A549 (cell line): ENCODE measurements around the gene SPOCK2. TPM values are rescaled to one million over a fixed set of nuclear protein-coding genes. Genes with fewer than 3 reads are reported as not detected.

Experiments
- ATAC-seq, 2 experiments: fragments of 200-7000 bp in 1 of 2; fragments of >200 bp in 1 of 2; cut with Nextera tagmentation in 1 of 2; cut with Tn5 transposase in 1 of 2; 3 replicates each; pipeline versions ENCODE4 v1.8.0 to v1.9.1; 2018 to 2020; ENCODE audit warnings: mild to moderate bottlenecking in 1 of 2, moderate library complexity in 1 of 2
- CTCF ChIA-PET: fragments of 300-600 bp; sonication (Branson Sonifier 250); formaldehyde crosslinking; extraction: SDS; loops from one replicate; lab custom pipeline; 2021; ENCODE audit warnings: antibody characterized with exemption, inconsistent platforms; lab: Yijun Ruan, JAX
- POLR2A ChIA-PET: fragments of 350-600 bp; formaldehyde crosslinking; extraction: SDS; loops from one replicate; lab custom pipeline; 2021; ENCODE audit warnings: antibody characterized with exemption, inconsistent platforms; lab: Yijun Ruan, JAX
- DNase-seq, 2 experiments: peaks; one replicate each; pipeline versions ENCODE4 v3.0.0 to v3.0.0-alpha.2; 2011 to 2016; ENCODE audit warnings: low read depth in 1 of 2, low spot score in 1 of 2
- FAIRE-seq: peaks from 2 replicates; lab custom pipeline; 2011; peaks lifted over from hg19 to GRCh38; lab: Jason Lieb, UNC
- H3K27ac ChIP-seq, 2 experiments: fragments of >200 bp; sonication (Bioruptor Twin); formaldehyde crosslinking; 3 replicates each; pipeline ENCODE4 v1.5.1; 2016 to 2017
- H3K4me1 ChIP-seq: fragments of >200 bp; sonication (Bioruptor Twin); formaldehyde crosslinking; 3 replicates; pipeline ENCODE4 v1.6.1; 2016
- H3K4me2 ChIP-seq: fragments of >200 bp; sonication (Bioruptor Twin); formaldehyde crosslinking; 3 replicates; pipeline ENCODE4 v1.6.1; 2016
- H3K4me3 ChIP-seq: fragments of >200 bp; sonication (Bioruptor Twin); formaldehyde crosslinking; 3 replicates; pipeline ENCODE4 v1.5.1; 2016
- H3K9me3 ChIP-seq: fragments of >200 bp; sonication (Bioruptor Twin); formaldehyde crosslinking; 3 replicates; pipeline ENCODE4 v1.6.1; 2016
- EHMT2 ChIP-seq: fragments of 200-600 bp; sonication (generic); IDR thresholded peaks from 2 replicates; pipeline ENCODE4 v1.6.1; 2016; ENCODE audit warnings: antibody characterized with exemption, low read depth, mild to moderate bottlenecking, moderate library complexity
- ESRRA ChIP-seq: fragments of 150-350 bp; IDR thresholded peaks from 2 replicates; pipeline ENCODE4 v1.6.1; 2014; ENCODE audit warnings: mild to moderate bottlenecking, low read length, borderline replicate concordance
- GATA3 ChIP-seq: IDR thresholded peaks from 2 replicates; pipeline ENCODE4 v1.6.1; 2012; ENCODE audit warnings: borderline replicate concordance
- HEYL ChIP-seq: fragments of 250-450 bp; sonication (Bioruptor Pico); IDR thresholded peaks from 2 replicates; pipeline ENCODE4 v1.8.0; 2021; ENCODE audit warnings: mild to moderate bottlenecking, moderate library complexity
- HMGXB4 ChIP-seq: fragments of 250-450 bp; sonication (Bioruptor Pico); IDR thresholded peaks from 2 replicates; pipeline ENCODE4 v1.5.0; 2021; ENCODE audit warnings: mild to moderate bottlenecking, moderate library complexity, borderline replicate concordance
- JUN ChIP-seq, 2 experiments: fragments of >200 bp; sonication (Bioruptor Twin); formaldehyde crosslinking; IDR thresholded peaks; 2 replicates in 1 of 2; 3 replicates in 1 of 2; pipeline ENCODE4 v1.6.1; 2016 to 2017
- KDM5A ChIP-seq: fragments of 200-600 bp; sonication (generic); IDR thresholded peaks from 2 replicates; pipeline ENCODE4 v1.6.1; 2016; ENCODE audit warnings: antibody characterized with exemption, mild to moderate bottlenecking
- MAX ChIP-seq: IDR thresholded peaks from 2 replicates; pipeline ENCODE4 v1.6.1; 2012
- MAZ ChIP-seq: fragments of 150-350 bp; IDR thresholded peaks from 2 replicates; pipeline ENCODE4 v1.6.1; 2014; ENCODE audit warnings: antibody characterized with exemption, low read depth, low read length, borderline replicate concordance
- NFE2L2 ChIP-seq: fragments of 150-350 bp; conservative IDR thresholded peaks from 2 replicates; pipeline ENCODE4 v1.6.1; 2014; ENCODE audit warnings: low read length
- NPAS2 ChIP-seq: fragments of 250-450 bp; sonication (Bioruptor Pico); IDR thresholded peaks from 2 replicates; pipeline ENCODE4 v1.8.0; 2022; ENCODE audit warnings: mild to moderate bottlenecking, moderate library complexity, borderline replicate concordance
- POLR2A ChIP-seq: IDR thresholded peaks from 2 replicates; pipeline ENCODE4 v1.6.1; 2012; ENCODE audit warnings: mild to moderate bottlenecking, low read length
- RAD21 ChIP-seq, 2 experiments: fragments of >200 bp in 1 of 2; sonication (Bioruptor Twin) in 1 of 2; formaldehyde crosslinking in 1 of 2; IDR thresholded peaks in 1 of 2; conservative IDR thresholded peaks in 1 of 2; 2 replicates in 1 of 2; 3 replicates in 1 of 2; pipeline ENCODE4 v1.6.1; 2012 to 2018; ENCODE audit warnings: inconsistent platforms in 1 of 2
- RCOR1 ChIP-seq: fragments of 150-350 bp; IDR thresholded peaks from 2 replicates; pipeline ENCODE4 v1.6.1; 2014; ENCODE audit warnings: antibody characterized with exemption, low read length, low read depth
- RFX5 ChIP-seq: fragments of 450-650 bp; IDR thresholded peaks from 2 replicates; pipeline ENCODE4 v1.7.1; 2014; ENCODE audit warnings: antibody characterized with exemption, mild to moderate bottlenecking, moderate library complexity
- SMC3 ChIP-seq: fragments of >200 bp; sonication (Bioruptor Twin); formaldehyde crosslinking; IDR thresholded peaks from 3 replicates; pipeline ENCODE4 v1.6.1; 2018; ENCODE audit warnings: inconsistent platforms
- USF2 ChIP-seq: fragments of 450-650 bp; IDR thresholded peaks from 2 replicates; pipeline ENCODE4 v1.6.1; 2014; ENCODE audit warnings: antibody characterized with exemption
- ZFP36 ChIP-seq: fragments of 450-650 bp; IDR thresholded peaks from 2 replicates; pipeline ENCODE4 v1.6.1; 2014; ENCODE audit warnings: borderline replicate concordance; ENCODE audit not compliant: partially characterized antibody
- WGBS: methylation state at CpG from one replicate; pipeline ENCODE4 v1.1.6; 2017; ENCODE audit errors: missing lambda C conversion rate; 5-methylcytosine and 5-hydroxymethylcytosine counted together
- polyA plus RNA-seq, 4 experiments: library from polyadenylated mRNA; depleted of rRNA in 3 of 4; stranded (reverse); fragments of >200 nt; fragmentation: RNase III in 1 of 4; extraction: RNeasy Plus Mini Kit Qiagen cat#74134 plus additional on column Dnase treatment in 1 of 4; gene quantifications; 2 replicates in 3 of 4; 3 replicates in 1 of 4; pipeline ENCODE4 v1.2.3, GENCODE V29; 2011 to 2017
- TF ChIP-seq, protein P1 (sequence below): fragments of 150-350 bp; IDR thresholded peaks from 2 replicates; pipeline ENCODE4 v1.6.1; 2014; ENCODE audit warnings: low read depth, mild to moderate bottlenecking, low read length

Gene SPOCK2
- polyA plus RNA-seq, 2 of the 4 experiments (the other 2 are of a cell fraction) = 0.52 to 0.67 TPM

DNA sequence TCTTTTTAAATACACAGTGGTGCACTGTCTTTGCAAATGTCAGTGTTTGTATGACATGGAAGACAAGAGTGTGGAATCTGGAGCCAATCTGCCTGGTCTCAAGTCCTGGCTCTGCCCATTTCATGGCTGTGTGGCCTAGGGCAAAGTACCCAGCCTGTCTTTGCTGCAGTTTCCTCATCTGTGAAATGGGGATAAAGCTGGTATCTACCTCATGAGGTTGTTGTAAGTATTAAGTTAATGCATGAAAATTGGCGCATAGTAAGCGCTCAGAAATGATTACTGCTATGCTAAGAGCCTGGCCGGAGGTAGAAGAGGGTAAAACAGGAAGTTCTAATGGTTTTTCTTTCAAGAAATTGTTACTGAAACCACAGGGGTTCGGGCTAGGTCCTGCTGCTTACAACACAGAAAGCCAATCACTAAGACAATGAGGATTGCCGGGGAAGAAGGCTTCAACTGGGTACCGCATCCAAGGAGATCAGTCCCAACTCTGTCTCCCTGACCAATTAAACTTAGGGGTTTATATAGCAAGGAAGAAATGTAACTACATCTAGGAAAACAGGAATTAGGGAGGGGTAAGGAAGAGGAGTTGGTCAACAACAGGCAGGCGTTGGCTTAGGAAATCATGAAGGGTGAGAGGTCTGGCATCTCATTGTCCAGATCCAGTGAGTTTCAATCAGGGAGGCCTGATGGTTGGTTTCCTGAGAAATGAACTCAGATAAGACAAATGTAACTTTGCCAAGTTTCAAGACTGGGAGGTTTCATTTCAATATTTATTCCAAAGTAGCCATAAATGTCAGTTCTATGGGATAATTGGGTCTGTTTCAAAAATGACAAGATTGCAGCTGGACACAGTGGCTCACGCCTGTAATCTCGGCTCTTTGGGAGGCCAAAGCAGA is 67.2 kb downstream of the SPOCK2 start:
- Histone ChIP-seq H3K4me2 (no peak overlapping the region), H3K9me3 (no peaks in the 10 kb centered on the region), H3K4me3 (no peak overlapping the region), H3K4me1 (no peaks in the 10 kb centered on the region), H3K27ac (no peak overlapping the region)
- ATAC-seq = no peak
- POLR2A ChIA-PET = no interaction called here
- no peak for FAIRE-seq
- no peak for DNase-seq
- WGBS = 74% methylated on average over 9 of the region's 9 CpGs
- TF ChIP-seq RFX5 = no peak
- no peak for TF ChIP-seq ESRRA
- no peak for TF ChIP-seq GATA3
- TF ChIP-seq POLR2A = no peak
- TF ChIP-seq HEYL (CRISPR knock-in tag) = no peak
- no peak for TF ChIP-seq HMGXB4 (CRISPR knock-in tag)
- no peak for TF ChIP-seq SMC3
- TF ChIP-seq ZFP36 = no peak
- no peak for TF ChIP-seq KDM5A
- TF ChIP-seq MAZ = no peak
- no peak for TF ChIP-seq JUN (IDR thresholded peaks at IDR 0.05)
- TF ChIP-seq, protein P1, sequence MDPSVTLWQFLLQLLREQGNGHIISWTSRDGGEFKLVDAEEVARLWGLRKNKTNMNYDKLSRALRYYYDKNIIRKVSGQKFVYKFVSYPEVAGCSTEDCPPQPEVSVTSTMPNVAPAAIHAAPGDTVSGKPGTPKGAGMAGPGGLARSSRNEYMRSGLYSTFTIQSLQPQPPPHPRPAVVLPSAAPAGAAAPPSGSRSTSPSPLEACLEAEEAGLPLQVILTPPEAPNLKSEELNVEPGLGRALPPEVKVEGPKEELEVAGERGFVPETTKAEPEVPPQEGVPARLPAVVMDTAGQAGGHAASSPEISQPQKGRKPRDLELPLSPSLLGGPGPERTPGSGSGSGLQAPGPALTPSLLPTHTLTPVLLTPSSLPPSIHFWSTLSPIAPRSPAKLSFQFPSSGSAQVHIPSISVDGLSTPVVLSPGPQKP = no peak
- TF ChIP-seq RAD21 (conservative IDR thresholded peaks at IDR 0.05 in 1 of 2, IDR thresholded peaks at IDR 0.05 in 1 of 2) = no peak
- TF ChIP-seq RCOR1 = no peak
- CTCF ChIA-PET = interaction anchor here (1.0 to 1.5 kb wide), 3 partner anchors 11 to 125 kb away, joined by 4 to 5 read pairs (median 5); no protein-coding TSS in a partner anchor

GRCh38 chr10:72019085-72019876 is 69.1 kb downstream of the SPOCK2 start:
- H3K27ac ChIP-seq = no peak overlapping the region
- 85% methylated on average over 11 of the region's 11 CpGs for WGBS
- ATAC-seq (no peak), DNase-seq (no peak), FAIRE-seq (no peak)
- H3K4me1 ChIP-seq = no peaks in the 10 kb centered on the region
- ChIA-PET POLR2A (no interaction called here), CTCF (interaction anchor here (1.0 to 2.0 kb wide), 5 partner anchors 13 to 123 kb away, joined by 3 to 8 read pairs (median 5); no protein-coding TSS in a partner anchor)
- H3K4me3 ChIP-seq = no peak overlapping the region
- no peak overlapping the region for H3K4me2 ChIP-seq
- TF ChIP-seq, protein P1 = no peak
- TF ChIP-seq NPAS2 (CRISPR knock-in tag) (no peak), RFX5 (no peak), EHMT2 (no peak), MAX (no peak), USF2 (no peak), NFE2L2 (no peak)
- H3K9me3 ChIP-seq = no peaks in the 10 kb centered on the region
